Activated T-helper 17 cell treated with anti-CD3 and anti-CD28 coated beads, Interleukin-2, amount 50 U/mL, for 72 hours (primary cell): ENCODE data around the gene MKX. TPM values are rescaled to one million over a fixed set of nuclear protein-coding genes. Genes with fewer than 3 reads are reported as not detected.

Source experiments
- ATAC-seq: fragments of 150-1000 bp; cut with Tn5 transposase; replicated peaks from 2 replicates; pipeline ENCODE4 v1.10.0; 2021; ENCODE audit warnings: mild to moderate bottlenecking, moderate library complexity
- H3K27ac Mint-ChIP-seq: one replicate; pipeline ENCODE4 v1.8.0; 2022; ENCODE audit warnings: mixed read lengths
- H3K27me3 Mint-ChIP-seq: one replicate; pipeline ENCODE4 v1.8.0; 2022; ENCODE audit warnings: mixed read lengths
- H3K36me3 Mint-ChIP-seq: one replicate; pipeline ENCODE4 v1.8.0; 2022; ENCODE audit warnings: low read depth, mild to moderate bottlenecking, mixed read lengths
- H3K4me1 Mint-ChIP-seq: one replicate; pipeline ENCODE4 v1.8.0; 2022; ENCODE audit warnings: mixed read lengths
- H3K4me3 Mint-ChIP-seq: one replicate; pipeline ENCODE4 v1.8.0; 2022; ENCODE audit warnings: mild to moderate bottlenecking, mixed read lengths
- H3K9me3 Mint-ChIP-seq: one replicate; pipeline ENCODE4 v1.8.0; 2022; ENCODE audit warnings: mixed read lengths
- total RNA-seq, 2 donors: library from RNA; stranded (reverse); gene quantifications; one replicate each; pipeline ENCODE4 v1.2.3, GENCODE V29; 2022

The MKX gene
- total RNA-seq, 2 donors from 2014 or later: 0.11 TPM; not detected in 1

GRCh38 chr10:27636816-27637215 is 108.8 kb downstream of the MKX start:
- Mint-ChIP-seq H3K4me1 (peaks cover 5% of the 10 kb centered on the region), H3K27me3 (peaks cover 3% of the 10 kb centered on the region), H3K27ac (no peak overlapping the region), H3K9me3 (no peaks in the 10 kb centered on the region), H3K4me3 (no peak overlapping the region), H3K36me3 (no peaks in the 10 kb centered on the region)
- no peak for ATAC-seq

DNA sequence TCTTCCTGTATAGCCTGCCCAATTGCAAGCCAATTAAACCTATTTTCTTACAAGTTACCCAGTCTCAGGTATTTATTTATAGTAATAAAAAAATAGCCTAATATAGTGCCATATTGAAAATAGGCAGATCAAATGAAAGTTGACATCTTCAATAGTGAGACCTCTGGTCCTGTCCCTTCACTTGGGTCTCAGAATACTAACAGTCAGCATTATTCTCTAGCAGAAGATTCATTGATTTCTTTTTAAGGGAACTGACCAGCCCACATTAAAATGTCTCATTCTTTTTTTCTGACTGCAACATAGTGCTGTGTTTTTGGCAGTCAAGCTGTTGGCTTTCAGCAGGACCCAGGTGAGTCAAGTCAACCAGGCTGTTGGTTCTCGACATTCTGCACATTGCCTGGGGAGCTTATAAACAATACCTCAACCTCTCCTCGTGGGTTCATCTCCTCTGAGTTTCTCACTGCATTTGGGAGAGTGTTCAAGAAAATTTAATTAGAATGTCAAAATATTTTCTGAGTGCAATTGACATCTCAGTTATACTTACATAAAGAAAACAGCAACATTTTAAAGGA is 109.8 kb downstream of the MKX start:
- H3K27me3 Mint-ChIP-seq: peaks cover 3% of the 10 kb centered on the region
- no peaks in the 10 kb centered on the region for H3K9me3 Mint-ChIP-seq
- H3K4me1 Mint-ChIP-seq: peaks cover 5% of the 10 kb centered on the region
- H3K27ac Mint-ChIP-seq: no peak overlapping the region
- no peaks in the 10 kb centered on the region for H3K36me3 Mint-ChIP-seq
- no peak for ATAC-seq
- no peak overlapping the region for H3K4me3 Mint-ChIP-seq

- Mint-ChIP-seq H3K4me1 (peaks cover 5% of the 10 kb centered on the region), H3K27me3 (peaks cover 3% of the 10 kb centered on the region), H3K27ac (no peak overlapping the region), H3K4me3 (no peak overlapping the region), H3K36me3 (no peaks in the 10 kb centered on the region), H3K9me3 (no peaks in the 10 kb centered on the region)
- no peak for ATAC-seq
These were observed 110.3 kb downstream of the MKX start for GRCh38 chr10:27635290-27635689.

DNA sequence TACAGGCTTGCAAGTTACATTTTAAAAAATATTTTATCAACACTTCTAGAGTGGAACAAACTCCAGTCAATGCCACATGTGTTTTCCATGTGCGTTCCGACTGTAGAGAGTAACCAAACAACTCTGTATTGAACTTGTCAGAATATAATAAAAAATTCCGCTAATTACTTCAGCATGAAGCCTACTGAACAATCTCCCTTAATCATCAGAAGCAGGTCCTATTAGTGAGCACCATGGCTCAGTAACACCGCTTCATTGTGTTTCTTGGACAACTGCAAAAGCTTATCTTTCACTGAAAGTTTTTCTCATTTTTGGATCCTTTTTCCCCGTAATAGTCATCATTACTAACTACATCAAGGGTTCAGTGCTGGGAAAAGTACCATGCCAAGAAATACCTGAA is 117.0 kb downstream of the MKX start:
- Mint-ChIP-seq H3K4me1 (no peaks in the 10 kb centered on the region), H3K27me3 (peaks cover 14% of the 10 kb centered on the region), H3K36me3 (no peaks in the 10 kb centered on the region), H3K9me3 (no peaks in the 10 kb centered on the region), H3K4me3 (no peak overlapping the region), H3K27ac (no peak overlapping the region)
- no peak for ATAC-seq

- H3K4me1 Mint-ChIP-seq: no peaks in the 10 kb centered on the region
- no peak overlapping the region for H3K27ac Mint-ChIP-seq
- no peak overlapping the region for H3K4me3 Mint-ChIP-seq
- no peak for ATAC-seq
- H3K27me3 Mint-ChIP-seq: peaks cover 14% of the 10 kb centered on the region
- no peaks in the 10 kb centered on the region for H3K9me3 Mint-ChIP-seq
- H3K36me3 Mint-ChIP-seq: no peaks in the 10 kb centered on the region
These were observed 118.7 kb downstream of the MKX start for GRCh38 chr10:27626890-27627289.

- H3K36me3 Mint-ChIP-seq: no peaks in the 10 kb centered on the region
- no peaks in the 10 kb centered on the region for H3K9me3 Mint-ChIP-seq
- H3K4me1 Mint-ChIP-seq: no peaks in the 10 kb centered on the region
- ATAC-seq: no peak
- H3K27ac Mint-ChIP-seq: no peak overlapping the region
- H3K4me3 Mint-ChIP-seq: no peak overlapping the region
- H3K27me3 Mint-ChIP-seq: peaks cover 14% of the 10 kb centered on the region
These were observed 120.0 kb downstream of the MKX start for GRCh38 chr10:27625452-27626211.

DNA sequence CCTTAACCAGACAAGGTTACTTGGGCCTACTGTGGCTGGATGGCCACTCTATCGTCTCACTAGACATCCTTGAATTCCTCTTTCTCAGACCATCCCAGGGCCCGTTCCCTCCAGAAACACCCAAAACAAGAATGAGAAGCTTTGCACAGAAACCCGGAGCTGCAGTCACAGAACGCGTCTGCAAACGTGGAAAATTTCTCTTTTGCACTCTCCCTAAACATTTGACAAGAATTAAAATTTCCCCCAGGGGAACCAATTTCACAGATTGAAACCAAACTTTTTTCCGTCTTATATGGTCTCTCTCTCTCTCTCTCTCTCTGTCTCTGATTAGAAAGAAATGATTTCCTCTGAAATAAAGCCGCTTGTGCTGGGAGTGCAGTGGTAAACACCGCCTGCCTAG is 120.7 kb downstream of the MKX start:
- H3K27ac Mint-ChIP-seq: no peak overlapping the region
- peaks cover 14% of the 10 kb centered on the region for H3K27me3 Mint-ChIP-seq
- H3K4me3 Mint-ChIP-seq: no peak overlapping the region
- H3K36me3 Mint-ChIP-seq: no peaks in the 10 kb centered on the region
- ATAC-seq: no peak
- H3K9me3 Mint-ChIP-seq: no peaks in the 10 kb centered on the region
- H3K4me1 Mint-ChIP-seq: no peaks in the 10 kb centered on the region

Other genes with a start within 250 kb of the MKX start
- gene RAB18, start 241.5 kb downstream of the MKX start, total RNA-seq: 10 to 100 TPM; 56.6 to 78.1 TPM